Trophoblast cell (in vitro differentiated cells and primary cell): ENCODE results near the gene SH2B3.

Experiments
- DNase-seq, 2 donors: peaks; one replicate each; pipeline ENCODE4 v3.0.0-alpha.2; 2016
- H2AFZ ChIP-seq: 2 replicates; pipeline ENCODE4 v1.6.1; 2013; ENCODE audit warnings: low read length, moderate library complexity, mild to moderate bottlenecking; ENCODE audit not compliant: insufficient read depth, poor library complexity
- H2AK5ac ChIP-seq: 2 replicates; pipeline ENCODE4 v1.6.1; 2013; ENCODE audit warnings: mild to moderate bottlenecking, low read length
- H2BK120ac ChIP-seq: 2 replicates; pipeline ENCODE4 v1.6.1; 2013; ENCODE audit warnings: low read length, mild to moderate bottlenecking, moderate library complexity; ENCODE audit not compliant: insufficient read depth, poor library complexity
- H2BK12ac ChIP-seq: 2 replicates; pipeline ENCODE4 v1.6.1; 2013; ENCODE audit warnings: mild to moderate bottlenecking, low read length, moderate library complexity
- H2BK5ac ChIP-seq: 2 replicates; pipeline ENCODE4 v1.6.1; 2013; ENCODE audit warnings: low read length, low read depth, moderate library complexity, mild to moderate bottlenecking; ENCODE audit not compliant: poor library complexity
- H3K14ac ChIP-seq: 2 replicates; pipeline ENCODE4 v1.6.1; 2013; ENCODE audit warnings: mild to moderate bottlenecking, low read length
- H3K18ac ChIP-seq: 2 replicates; pipeline ENCODE4 v1.6.1; 2013; ENCODE audit warnings: mild to moderate bottlenecking, low read length
- H3K23ac ChIP-seq: 2 replicates; pipeline ENCODE4 v1.6.1; 2013; ENCODE audit warnings: low read length
- H3K27ac ChIP-seq: 2 replicates; pipeline ENCODE4 v1.5.1; 2013; ENCODE audit warnings: low read depth, mild to moderate bottlenecking, inconsistent platforms, low read length, moderate library complexity
- H3K27me3 ChIP-seq: 2 replicates; pipeline ENCODE4 v1.6.1; 2013; ENCODE audit warnings: inconsistent platforms, mild to moderate bottlenecking, low read length, moderate library complexity; ENCODE audit not compliant: insufficient read depth
- H3K36me3 ChIP-seq, 2 experiments: 1 replicate in 1 of 2; 2 replicates in 1 of 2; pipeline ENCODE4 v1.6.1; 2013; ENCODE audit warnings: low read length in 2 of 2, mild to moderate bottlenecking in 2 of 2, moderate library complexity in 1 of 2; ENCODE audit not compliant: insufficient read depth in 2 of 2, control insufficient read depth in 1 of 2
- H3K4ac ChIP-seq: 2 replicates; pipeline ENCODE4 v1.6.1; 2013; ENCODE audit warnings: low read depth, mild to moderate bottlenecking, low read length, moderate library complexity
- H3K4me1 ChIP-seq, 2 experiments: 1 replicate in 1 of 2; 2 replicates in 1 of 2; pipeline ENCODE4 v1.6.1; 2013; ENCODE audit warnings: low read length in 2 of 2, mild to moderate bottlenecking in 2 of 2, moderate library complexity in 1 of 2; ENCODE audit not compliant: insufficient read depth in 2 of 2, control insufficient read depth in 1 of 2
- H3K4me2 ChIP-seq: 2 replicates; pipeline ENCODE4 v1.6.1; 2013; ENCODE audit warnings: inconsistent platforms, mild to moderate bottlenecking, low read length, moderate library complexity
- H3K4me3 ChIP-seq: 2 replicates; pipeline ENCODE4 v1.5.1; 2013; ENCODE audit warnings: mild to moderate bottlenecking, low read depth, low read length, inconsistent platforms
- H3K79me1 ChIP-seq: one replicate; pipeline ENCODE4 v1.6.1; 2013; ENCODE audit warnings: low read length
- H3K79me2 ChIP-seq: 2 replicates; pipeline ENCODE4 v1.6.1; 2013; ENCODE audit warnings: low read length, mild to moderate bottlenecking; ENCODE audit not compliant: control insufficient read depth, insufficient read depth, poor library complexity
- H3K9ac ChIP-seq: 2 replicates; pipeline ENCODE4 v1.6.1; 2013; ENCODE audit warnings: mild to moderate bottlenecking, low read length
- H3K9me3 ChIP-seq: 2 replicates; pipeline ENCODE4 v1.6.1; 2013; ENCODE audit warnings: low read depth, mild to moderate bottlenecking, control low read depth, inconsistent platforms, low read length; ENCODE audit not compliant: insufficient read depth
- H4K12ac ChIP-seq: 2 replicates; pipeline ENCODE4 v1.6.1; 2013; ENCODE audit warnings: low read depth, mild to moderate bottlenecking, low read length, moderate library complexity
- H4K8ac ChIP-seq: 2 replicates; pipeline ENCODE4 v1.6.1; 2013; ENCODE audit warnings: low read depth, mild to moderate bottlenecking, low read length, moderate library complexity
- H4K91ac ChIP-seq: one replicate; pipeline ENCODE4 v1.6.1; 2013; ENCODE audit warnings: low read depth, mild to moderate bottlenecking, low read length, moderate library complexity
- WGBS: extraction: QIAGEN DNeasy Blood & Tissue Kit; methylation state at CpG from one replicate; pipeline ENCODE4 v1.1.7; 2013; ENCODE audit warnings: missing lambda C conversion rate; ENCODE audit not compliant: insufficient read length, insufficient coverage; ENCODE audit errors: extremely low coverage; 5-methylcytosine and 5-hydroxymethylcytosine counted together

SH2B3 gene

DNA sequence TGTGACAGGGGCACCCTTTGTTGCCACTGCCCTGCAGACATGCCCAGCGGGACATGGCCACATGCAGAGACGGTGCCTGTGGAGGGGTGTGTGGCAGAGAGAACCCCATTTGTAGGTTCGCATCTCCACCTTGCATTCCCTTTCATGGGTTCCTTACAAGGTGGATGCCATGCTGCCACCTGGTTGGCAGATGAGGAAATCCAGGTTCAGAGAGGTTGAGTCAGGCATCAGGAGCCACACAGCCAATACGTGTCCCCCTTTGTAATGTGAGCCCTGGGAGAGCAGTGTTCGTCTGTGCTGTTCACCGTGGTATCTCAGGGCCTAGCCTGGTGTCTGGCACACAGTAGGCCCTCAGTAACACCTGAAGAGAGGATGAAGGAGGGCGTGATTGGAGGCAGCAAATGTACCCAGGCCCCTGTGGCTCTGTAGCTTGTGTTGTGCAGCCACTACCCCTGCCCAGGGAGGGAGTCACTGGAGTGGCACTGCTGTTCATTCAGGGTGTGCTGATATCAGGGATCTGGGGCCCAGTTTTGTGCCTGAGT, 9.1 kb downstream of the SH2B3 start:
- H3K14ac ChIP-seq: no peak overlapping the region

DNA sequence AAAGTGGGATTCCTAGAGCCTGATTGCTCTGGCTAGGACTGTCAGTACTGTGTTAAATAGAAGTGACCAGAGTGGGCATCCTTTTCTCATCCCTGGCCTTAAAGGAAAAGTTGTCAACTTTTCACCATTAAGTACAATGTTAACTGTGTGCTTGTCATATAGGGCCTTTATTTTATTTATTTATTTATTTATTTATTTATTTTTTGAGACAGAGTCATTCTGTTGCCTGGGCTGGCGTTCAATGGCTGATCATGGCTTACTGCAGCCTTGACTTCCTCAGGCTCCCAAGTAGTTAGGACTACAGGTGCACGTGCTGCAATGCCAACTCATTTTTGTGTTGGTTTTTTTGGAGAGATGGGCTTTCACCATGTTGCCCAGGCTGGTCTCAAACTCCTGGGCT, 11.6 kb downstream of the SH2B3 start:
- Histone ChIP-seq H3K79me2 (no peaks in the 10 kb centered on the region), H4K91ac (no peak overlapping the region), H3K4me3 (no peak overlapping the region), H3K18ac (no peak overlapping the region), H2BK5ac (no peak overlapping the region), H4K8ac (no peak overlapping the region), H3K27ac (no peak overlapping the region), H2BK12ac (no peak overlapping the region), H3K9ac (no peak overlapping the region), H3K14ac (no peak overlapping the region), H3K79me1 (no peaks in the 10 kb centered on the region), H3K36me3 (peaks cover 5 to 6% of the 10 kb centered on the region in 2 experiments), H3K9me3 (peaks cover 2% of the 10 kb centered on the region), H2BK120ac (no peak overlapping the region), H3K4me2 (no peak overlapping the region), H3K23ac (no peak overlapping the region), H2AK5ac (no peak overlapping the region), H2AFZ (no peak overlapping the region), H3K4ac (no peak overlapping the region), H3K27me3 (no peaks in the 10 kb centered on the region), H3K4me1 (peaks cover 6 to 7% of the 10 kb centered on the region in 2 experiments), H4K12ac (no peak overlapping the region)
- WGBS: no CpG with 5 or more reads among the region's 2 CpGs
- no peak for DNase-seq

More for the DNA sequence above, 9.1 kb downstream of the SH2B3 start:
- no peak overlapping the region for H3K23ac ChIP-seq
- DNase-seq: no peak
- no peak overlapping the region for H2BK12ac ChIP-seq
- no peak overlapping the region for H3K4me3 ChIP-seq
- no peak overlapping the region for H4K12ac ChIP-seq
- no peak overlapping the region for H2AFZ ChIP-seq
- peaks cover 5 to 6% of the 10 kb centered on the region in 2 experiments for H3K36me3 ChIP-seq
- no peak overlapping the region for H2BK120ac ChIP-seq
- H3K9ac ChIP-seq: no peak overlapping the region
- no peak overlapping the region for H3K4me2 ChIP-seq
- WGBS: no CpG with 5 or more reads among the region's 7 CpGs
- H3K79me1 ChIP-seq: no peaks in the 10 kb centered on the region
- H3K27me3 ChIP-seq: no peaks in the 10 kb centered on the region
- no peak overlapping the region for H2AK5ac ChIP-seq
- H4K91ac ChIP-seq: no peak overlapping the region
- H4K8ac ChIP-seq: no peak overlapping the region
- H3K27ac ChIP-seq: no peak overlapping the region
- H3K18ac ChIP-seq: no peak overlapping the region
- H3K9me3 ChIP-seq: peaks cover 2% of the 10 kb centered on the region
- H3K79me2 ChIP-seq: no peaks in the 10 kb centered on the region
- H3K4me1 ChIP-seq: peaks cover 15 to 20% of the 10 kb centered on the region in 2 experiments
- H2BK5ac ChIP-seq: no peak overlapping the region
- H3K4ac ChIP-seq: no peak overlapping the region

DNA sequence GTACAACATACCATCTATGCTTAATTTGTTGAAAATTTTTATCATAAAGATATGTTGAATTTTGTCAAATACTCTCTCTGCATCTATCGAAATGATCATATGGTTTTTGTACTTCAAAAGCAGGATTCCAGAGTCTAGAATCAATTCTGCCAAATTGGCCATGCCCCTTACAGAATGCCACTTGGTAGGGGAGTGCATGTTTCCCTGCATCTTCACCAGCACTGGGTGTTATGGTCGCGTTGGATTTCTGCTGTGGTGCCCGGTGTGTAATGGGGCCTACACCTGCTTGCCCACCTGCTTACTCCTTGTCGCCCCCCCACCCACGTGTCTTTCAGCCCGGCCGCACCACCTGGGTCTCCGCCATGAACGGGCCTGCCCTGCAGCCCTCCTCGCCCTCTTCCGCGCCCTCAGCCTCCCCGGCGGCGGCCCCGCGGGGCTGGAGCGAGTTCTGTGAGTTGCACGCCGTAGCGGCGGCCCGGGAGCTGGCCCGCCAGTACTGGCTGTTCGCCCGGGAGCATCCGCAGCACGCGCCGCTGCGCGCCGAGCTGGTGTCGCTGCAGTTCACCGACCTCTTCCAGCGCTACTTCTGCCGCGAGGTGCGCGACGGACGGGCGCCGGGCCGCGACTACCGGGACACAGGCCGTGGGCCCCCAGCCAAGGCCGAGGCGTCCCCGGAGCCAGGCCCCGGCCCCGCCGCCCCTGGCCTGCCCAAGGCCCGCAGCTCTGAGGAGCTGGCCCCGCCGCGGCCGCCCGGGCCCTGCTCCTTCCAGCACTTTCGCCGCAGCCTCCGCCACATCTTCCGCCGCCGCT, 12.3 kb downstream of the SH2B3 start:
- no peak for DNase-seq
- Histone ChIP-seq H3K18ac (no peak overlapping the region), H3K4me2 (no peak overlapping the region), H2BK12ac (no peak overlapping the region), H2AFZ (no peak overlapping the region), H3K4ac (no peak overlapping the region), H3K23ac (no peak overlapping the region), H3K79me1 (no peaks in the 10 kb centered on the region), H4K8ac (no peak overlapping the region), H3K4me1 (peaks cover 5 to 6% of the 10 kb centered on the region in 2 experiments), H2BK120ac (no peak overlapping the region), H3K9me3 (peaks cover 2% of the 10 kb centered on the region), H2BK5ac (no peak overlapping the region), H3K14ac (no peak overlapping the region), H2AK5ac (no peak overlapping the region), H3K79me2 (no peaks in the 10 kb centered on the region), H3K27ac (no peak overlapping the region), H3K9ac (no peak overlapping the region), H4K91ac (no peak overlapping the region), H3K27me3 (no peaks in the 10 kb centered on the region), H3K4me3 (no peak overlapping the region), H4K12ac (no peak overlapping the region), H3K36me3 (peaks cover 5 to 6% of the 10 kb centered on the region in 2 experiments)
- WGBS: no CpG with 5 or more reads among the region's 67 CpGs

DNA sequence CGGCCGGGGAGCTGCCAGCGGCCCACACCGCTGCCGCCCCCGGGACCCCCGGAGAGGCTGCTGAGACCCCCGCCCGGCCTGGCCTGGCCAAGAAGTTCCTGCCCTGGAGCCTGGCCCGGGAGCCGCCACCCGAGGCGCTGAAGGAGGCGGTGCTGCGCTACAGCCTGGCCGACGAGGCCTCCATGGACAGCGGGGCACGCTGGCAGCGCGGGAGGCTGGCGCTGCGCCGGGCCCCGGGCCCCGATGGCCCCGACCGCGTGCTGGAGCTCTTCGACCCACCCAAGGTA, 12.8 kb downstream of the SH2B3 start:
- no peak overlapping the region for H2BK120ac ChIP-seq
- H3K27me3 ChIP-seq: no peaks in the 10 kb centered on the region
- H3K9me3 ChIP-seq: peaks cover 2% of the 10 kb centered on the region
- no peak overlapping the region for H4K8ac ChIP-seq
- H4K12ac ChIP-seq: no peak overlapping the region
- peaks cover 2 to 4% of the 10 kb centered on the region in 2 experiments for H3K4me1 ChIP-seq
- no peak overlapping the region for H3K23ac ChIP-seq
- no peak overlapping the region for H3K4me2 ChIP-seq
- DNase-seq: no peak
- no peaks in the 10 kb centered on the region for H3K79me1 ChIP-seq
- H2AFZ ChIP-seq: no peak overlapping the region
- no peak overlapping the region for H2BK5ac ChIP-seq
- no peak overlapping the region for H2BK12ac ChIP-seq
- H3K9ac ChIP-seq: no peak overlapping the region
- H3K18ac ChIP-seq: no peak overlapping the region
- H3K4me3 ChIP-seq: no peak overlapping the region
- H3K36me3 ChIP-seq: peaks cover 5 to 6% of the 10 kb centered on the region in 2 experiments
- H4K91ac ChIP-seq: no peak overlapping the region
- H3K4ac ChIP-seq: no peak overlapping the region
- H3K14ac ChIP-seq: no peak overlapping the region
- H3K27ac ChIP-seq: no peak overlapping the region
- H2AK5ac ChIP-seq: no peak overlapping the region
- H3K79me2 ChIP-seq: no peaks in the 10 kb centered on the region
- no CpG with 5 or more reads among the region's 30 CpGs for WGBS
